ENCODE measurements around the gene SAMD10.

GRCh38 chr20:63963784-63964301 is 15.6 kb downstream of the SAMD10 start:
- no peak for TF ChIP-seq CTCF (IDR thresholded peaks at IDR 0.05)
- no peak for TF ChIP-seq ZFX (IDR thresholded peaks at IDR 0.05; ENCODE audit: borderline replicate concordance)

Measured in 22Rv1 (cell line).